AG09309 (cell line): Measurements from ENCODE around the gene UBD.

Source experiments
- DNase-seq: peaks from one replicate; pipeline ENCODE4 v3.0.0-alpha.2; 2010; ENCODE audit warnings: low read depth
- H3K4me3 ChIP-seq: 2 replicates; pipeline ENCODE4 v1.5.1; 2011; ENCODE audit warnings: mild to moderate bottlenecking, low read depth, low read length, moderate library complexity; ENCODE audit not compliant: control insufficient read depth
- CTCF ChIP-seq: IDR thresholded peaks from 2 replicates; pipeline ENCODE4 v1.5.1; 2011; ENCODE audit warnings: mild to moderate bottlenecking, low read depth, low read length, inconsistent platforms; ENCODE audit not compliant: insufficient read depth, control insufficient read depth; ENCODE audit errors: missing control alignments

UBD gene

GRCh38 chr6:29563435-29563965 lies 4.0 kb upstream of the UBD start:
- no peak for DNase-seq
- no peak for TF ChIP-seq CTCF
- no peak overlapping the region for H3K4me3 ChIP-seq

GRCh38 chr6:29561606-29562181 lies 2.2 kb upstream of the UBD start:
- no peak overlapping the region for H3K4me3 ChIP-seq
- no peak for DNase-seq
- TF ChIP-seq CTCF = no peak

- no peak for TF ChIP-seq CTCF
- no peak overlapping the region for H3K4me3 ChIP-seq
- no peak for DNase-seq
Observed at GRCh38 chr6:29561091-29561490, 1.6 kb upstream of the UBD start.

GRCh38 chr6:29558439-29559079 lies 973 bp downstream of the UBD start:
- no peak for TF ChIP-seq CTCF
- no peak for DNase-seq
- H3K4me3 ChIP-seq = no peak overlapping the region

- no peak for TF ChIP-seq CTCF
- DNase-seq = no peak
- H3K4me3 ChIP-seq = no peak overlapping the region
Observed at GRCh38 chr6:29557320-29557719, 2.2 kb downstream of the UBD start.

GRCh38 chr6:29554764-29555163 lies 4.8 kb downstream of the UBD start:
- no peak for DNase-seq
- no peak overlapping the region for H3K4me3 ChIP-seq
- no peak for TF ChIP-seq CTCF
